Right renal cortex interstitium (tissue), 3 donors: ENCODE measurements around the gene HMGCS1. TPM values are rescaled to one million over a fixed set of nuclear protein-coding genes. Genes with fewer than 3 reads are reported as not detected.
A peak's percentile ranks its signal among the peaks of the same experiment; 100 is the strongest.
"Not testable (repeated sequence)": the region's sequence is repeated elsewhere in the genome, so short reads cannot be mapped to it uniquely, and the experiment has no call there.

Experiments used
- DNase-seq, 3 donors: peaks; one replicate each; pipeline ENCODE4 v3.0.0-alpha.2; 2013; ENCODE audit warnings: low read depth in 3 of 3, low spot score in 2 of 3
- polyA plus RNA-seq, 3 donors: library from polyadenylated mRNA; unstranded; fragments of 120-200 nt; gene quantifications; one replicate each; pipeline ENCODE4 v1.2.1, GENCODE V29; 2013; ENCODE audit not compliant: insufficient read length in 3 of 3

HMGCS1 gene
- polyA plus RNA-seq, 3 donors, result 112 to 130 (median 113) TPM

- DNase-seq, result no peak
These were observed 744 bp upstream of the HMGCS1 start for GRCh38 chr5:43313854-43314457.

GRCh38 chr5:43312699-43313034, 545 bp downstream of the HMGCS1 start:
- DNase-seq, result peak in 1 of 3 donors; percentile 41

DNA sequence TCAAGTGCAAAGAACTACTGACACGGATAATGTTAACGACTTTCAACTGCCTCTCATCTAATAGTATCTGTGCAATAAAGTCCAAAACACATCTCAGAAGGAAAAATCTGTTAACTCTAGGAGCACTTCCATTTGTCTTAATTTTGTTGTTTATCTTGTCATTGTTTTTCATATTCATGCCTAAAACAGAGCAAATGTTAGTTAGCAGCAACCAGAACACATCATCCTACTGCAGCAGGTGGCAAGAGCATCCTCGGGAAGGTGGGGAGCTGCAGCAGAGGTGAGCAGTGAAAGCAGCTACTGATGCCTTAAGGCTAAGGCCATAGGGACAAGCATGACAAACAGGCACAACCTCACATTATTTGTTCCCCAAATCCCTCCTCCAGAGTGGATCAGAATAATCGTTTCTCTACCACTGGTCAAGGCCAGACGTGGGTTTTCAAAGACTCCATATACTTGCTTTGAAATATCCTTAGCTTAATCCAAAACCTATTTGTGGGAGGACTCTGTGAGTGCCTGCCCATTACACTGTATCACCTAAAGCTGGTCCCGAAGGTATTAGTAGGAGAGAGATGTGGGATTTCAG, 1.0 kb downstream of the HMGCS1 start:
- no peak for DNase-seq

DNA sequence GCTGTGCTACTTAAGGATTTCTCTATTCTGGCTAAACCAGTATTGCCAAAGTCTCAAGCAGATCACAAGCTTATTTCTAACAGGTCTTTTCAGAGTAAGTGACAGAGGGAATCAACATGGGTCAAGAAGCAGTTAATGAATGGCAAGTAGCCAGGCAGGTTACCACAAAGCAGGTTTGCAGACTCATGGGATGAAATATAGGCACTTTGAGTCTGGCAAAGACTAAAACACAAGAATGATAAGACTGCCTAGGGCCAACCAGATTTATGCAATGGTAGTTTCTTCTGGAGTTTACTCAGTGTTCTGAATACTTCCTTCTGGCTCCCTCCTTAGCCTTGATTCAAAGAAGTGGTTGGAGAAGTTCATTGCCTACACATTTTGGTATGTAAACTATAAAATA, 3.6 kb downstream of the HMGCS1 start:
- DNase-seq, result peak in 1 of 3 donors; percentile 19

DNA sequence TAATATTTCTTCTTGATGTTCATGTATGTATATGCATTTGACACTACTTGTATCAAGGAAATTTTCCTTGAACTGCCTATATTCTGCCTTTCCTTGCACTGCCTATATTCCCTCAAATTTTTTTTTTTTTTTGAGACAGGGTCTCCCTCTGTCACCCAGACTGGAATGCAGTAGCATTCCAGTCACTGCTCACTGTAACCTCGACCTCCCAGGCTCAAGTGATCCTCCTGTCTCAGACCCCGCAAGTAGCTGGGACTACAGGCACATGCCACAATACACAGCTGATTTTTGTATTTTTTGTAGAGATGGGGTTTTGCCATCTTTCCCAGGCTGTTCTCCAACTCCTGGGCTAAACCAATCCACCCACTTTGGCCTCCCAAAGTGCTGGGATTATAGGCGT, 4.1 kb downstream of the HMGCS1 start:
- no peak for DNase-seq

DNA sequence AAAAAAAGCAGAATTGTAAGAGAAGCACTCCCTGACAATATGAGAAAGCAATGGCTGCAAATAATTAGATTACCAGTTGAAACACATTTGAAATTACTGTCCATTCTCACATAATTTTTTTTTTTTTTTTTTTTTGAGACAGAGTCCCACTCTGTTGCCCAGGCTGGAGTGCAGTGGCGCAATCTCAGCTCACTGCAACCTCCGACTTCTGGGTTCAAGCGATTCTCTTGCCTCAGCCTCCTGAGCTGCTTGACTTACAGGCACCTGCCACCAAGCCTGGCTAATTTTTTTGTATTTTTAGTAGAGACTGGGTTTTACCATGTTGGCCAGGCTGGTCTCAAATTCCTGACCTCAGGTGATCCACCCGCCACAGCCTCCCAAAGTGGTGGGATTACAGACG, 6.3 kb downstream of the HMGCS1 start:
- DNase-seq, result not testable (repeated sequence)

DNA sequence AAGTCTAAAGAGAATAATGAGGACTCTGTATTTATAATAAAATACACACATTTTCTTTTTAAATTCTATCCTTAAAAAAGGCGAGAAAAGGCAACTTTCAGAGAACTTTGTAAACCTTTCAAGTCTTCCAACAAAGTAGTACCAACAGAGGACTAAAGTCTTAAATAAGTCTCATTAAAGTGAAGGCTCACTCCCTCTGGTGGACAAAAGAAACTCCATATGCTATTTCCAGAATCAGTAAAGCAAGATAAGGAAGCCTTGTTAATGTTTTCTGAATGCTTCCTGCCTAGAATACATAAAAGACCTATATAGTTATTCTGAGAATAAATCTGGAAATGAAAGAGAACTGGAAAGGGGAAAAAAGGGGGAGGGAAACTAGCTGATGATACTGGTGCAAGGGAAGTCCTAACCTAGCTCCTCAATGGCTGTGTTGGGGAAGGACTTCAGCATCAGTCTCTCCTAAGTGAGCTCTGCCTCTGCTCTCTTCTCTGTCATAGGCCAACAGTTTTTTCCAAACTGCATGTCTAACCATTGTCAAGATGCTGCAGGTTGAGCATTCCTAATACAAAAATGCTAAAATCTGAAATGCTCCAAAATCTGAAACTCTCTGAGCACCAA, 7.2 kb downstream of the HMGCS1 start:
- peak; percentile 39 to 60 (median 47) for DNase-seq

- DNase-seq, result no peak
These were observed 8.7 kb downstream of the HMGCS1 start for GRCh38 chr5:43304525-43304924.

- no peak for DNase-seq
These were observed 10.0 kb downstream of the HMGCS1 start for GRCh38 chr5:43303242-43303641.

DNA sequence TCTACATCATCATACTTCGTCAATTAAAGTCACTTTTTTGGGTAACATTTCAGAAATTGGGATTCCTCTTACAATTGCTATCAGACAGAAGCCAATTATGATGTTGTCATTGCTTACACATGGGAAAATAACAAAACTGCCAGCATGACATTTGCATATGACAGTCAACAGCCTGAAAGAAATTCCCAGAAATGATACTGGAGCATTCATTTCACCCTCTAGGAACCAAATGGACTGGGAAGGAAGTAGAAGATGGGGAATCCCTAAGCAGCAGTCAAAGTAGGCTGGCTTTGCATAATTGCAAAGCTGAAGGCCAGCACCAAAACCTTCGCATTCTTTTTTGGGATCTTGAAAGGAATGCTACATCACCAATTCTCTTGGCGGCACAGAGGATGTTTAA, 10.7 kb downstream of the HMGCS1 start:
- DNase-seq, result no peak

GRCh38 chr5:43301653-43302091, 11.5 kb downstream of the HMGCS1 start:
- DNase-seq, result no peak

- DNase-seq, result no peak
These were observed 13.1 kb downstream of the HMGCS1 start for GRCh38 chr5:43300112-43300511.

GRCh38 chr5:43298443-43298842, 14.8 kb downstream of the HMGCS1 start:
- no peak for DNase-seq

DNA sequence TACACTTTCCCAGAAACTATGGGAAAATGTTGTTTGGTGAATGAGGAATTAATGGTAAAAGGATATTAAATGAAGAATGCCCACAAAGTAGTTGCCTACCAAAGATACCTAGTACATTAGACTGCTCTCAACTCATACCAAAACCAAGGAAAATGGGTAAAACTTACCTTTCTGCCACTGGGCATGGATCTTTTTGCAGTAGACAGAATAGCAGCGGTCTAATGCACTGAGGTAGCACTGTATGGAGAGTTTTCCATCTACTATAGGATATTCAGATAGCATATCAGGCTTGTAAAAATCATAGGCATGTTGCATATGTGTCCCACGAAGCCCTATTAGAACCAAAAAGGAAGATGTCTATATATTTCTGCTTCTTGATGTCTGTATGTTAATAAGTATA, 16.4 kb downstream of the HMGCS1 start:
- no peak for DNase-seq

DNA sequence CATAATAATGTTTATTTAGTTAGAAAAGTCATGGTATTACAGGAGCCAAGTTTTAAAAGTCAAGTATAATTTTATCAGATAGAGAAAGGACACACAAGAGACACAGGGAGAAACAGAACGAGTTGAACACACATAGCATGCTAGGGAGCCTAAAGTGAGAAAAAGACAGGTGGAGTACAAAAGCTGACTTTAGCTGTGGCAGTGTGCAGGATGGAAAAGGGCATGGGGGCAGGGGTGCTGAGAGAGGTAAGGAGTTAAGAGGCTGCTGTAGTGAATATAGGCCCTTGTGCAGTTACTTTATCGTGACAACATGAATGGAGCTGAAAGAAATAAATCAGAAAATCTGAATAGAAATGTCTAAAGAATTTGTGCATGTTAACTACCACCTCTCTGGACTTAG, 18.0 kb downstream of the HMGCS1 start:
- no peak for DNase-seq

- no peak for DNase-seq
These were observed 19.0 kb downstream of the HMGCS1 start for GRCh38 chr5:43294226-43294625.

GRCh38 chr5:43290726-43291125, 22.5 kb downstream of the HMGCS1 start:
- DNase-seq, result no peak

GRCh38 chr5:43288269-43288831, 24.9 kb downstream of the HMGCS1 start:
- no peak for DNase-seq

GRCh38 chr5:43287493-43287892, 25.7 kb downstream of the HMGCS1 start:
- no peak for DNase-seq

DNA sequence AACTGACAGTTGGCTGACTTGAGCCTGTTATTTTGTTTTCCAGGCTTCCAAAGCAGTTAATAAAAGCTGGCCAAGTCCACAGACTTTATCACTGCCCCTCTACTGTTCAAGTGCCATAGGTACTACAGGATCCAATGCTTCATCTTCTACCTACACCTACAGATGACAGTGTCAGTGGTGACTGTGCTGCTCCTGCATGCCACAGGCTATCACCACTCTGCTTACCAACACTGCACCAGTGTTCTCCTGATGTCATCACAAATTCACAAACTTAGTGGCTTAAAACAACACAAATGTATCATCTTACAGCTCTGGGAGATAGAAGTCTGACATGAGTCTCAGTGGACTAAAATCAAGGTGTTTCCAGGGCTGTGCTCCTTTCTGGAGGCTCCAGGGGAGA, 26.6 kb downstream of the HMGCS1 start:
- no peak for DNase-seq

GRCh38 chr5:43281840-43282658, 31.2 kb downstream of the HMGCS1 start:
- no peak for DNase-seq
